SK-N-SH treated with all-trans-retinoic acid at 6 μM for 48 hours (cell line): ENCODE results near the gene B4GALT6.

Source experiments
- ATAC-seq: fragments of 200-7000 bp; cut with Tn5 transposase; 3 replicates; pipeline ENCODE4 v1.9.1; 2020; ENCODE audit warnings: mild to moderate bottlenecking, moderate library complexity
- ARNTL ChIP-seq: fragments of 450-650 bp; formaldehyde crosslinking; IDR thresholded peaks from 2 replicates; pipeline ENCODE4 v1.5.0; 2020; ENCODE audit warnings: low read depth, mild to moderate bottlenecking, moderate library complexity, borderline replicate concordance
- BACH2 ChIP-seq: fragments of 250-450 bp; sonication (Bioruptor Pico); IDR thresholded peaks from 2 replicates; pipeline ENCODE4 v1.9.0; 2021; ENCODE audit warnings: mild to moderate bottlenecking, borderline replicate concordance
- CREB5 ChIP-seq: fragments of 250-450 bp; sonication (Bioruptor Pico); IDR thresholded peaks from 2 replicates; pipeline ENCODE4 v1.5.1; 2020; ENCODE audit warnings: low read depth, mild to moderate bottlenecking, moderate library complexity
- CSDC2 ChIP-seq: fragments of 250-450 bp; sonication (Bioruptor Pico); IDR thresholded peaks from 2 replicates; pipeline ENCODE4 v1.5.0; 2020; ENCODE audit warnings: mild to moderate bottlenecking, moderate library complexity
- CSRNP3 ChIP-seq: fragments of 250-450 bp; sonication (Bioruptor Pico); IDR thresholded peaks from 2 replicates; pipeline ENCODE4 v1.5.1; 2021; ENCODE audit warnings: mild to moderate bottlenecking, moderate library complexity
- ESRRG ChIP-seq: fragments of 250-450 bp; sonication (Bioruptor Pico); IDR thresholded peaks from 2 replicates; pipeline ENCODE4 v1.6.1; 2021; ENCODE audit warnings: mild to moderate bottlenecking
- GLIS3 ChIP-seq: fragments of 250-450 bp; sonication (Bioruptor Pico); IDR thresholded peaks from 2 replicates; pipeline ENCODE4 v1.5.0; 2020; ENCODE audit warnings: mild to moderate bottlenecking, moderate library complexity
- ISL1 ChIP-seq: fragments of 250-450 bp; sonication (Bioruptor Pico); IDR thresholded peaks from 2 replicates; pipeline ENCODE4 v2.1.2; 2022; ENCODE audit warnings: mild to moderate bottlenecking, moderate library complexity
- OSR1 ChIP-seq: fragments of 250-450 bp; sonication (Bioruptor Pico); IDR thresholded peaks from 2 replicates; pipeline ENCODE4 v1.8.0; 2022; ENCODE audit warnings: moderate library complexity, mild to moderate bottlenecking, inconsistent platforms
- POU6F1 ChIP-seq: fragments of 250-450 bp; sonication (Bioruptor Pico); IDR thresholded peaks from 2 replicates; pipeline ENCODE4 v1.8.0; 2021; ENCODE audit warnings: low read depth, mild to moderate bottlenecking, moderate library complexity, borderline replicate concordance
- PPARA ChIP-seq: fragments of 250-450 bp; sonication (Bioruptor Pico); IDR thresholded peaks from 2 replicates; pipeline ENCODE4 v1.5.0; 2020; ENCODE audit warnings: mild to moderate bottlenecking, borderline replicate concordance
- RARB ChIP-seq: fragments of 250-450 bp; sonication (Bioruptor Pico); IDR thresholded peaks from 2 replicates; pipeline ENCODE4 v1.8.0; 2021; ENCODE audit warnings: mild to moderate bottlenecking, moderate library complexity
- SNAI2 ChIP-seq: fragments of 250-450 bp; sonication (Bioruptor Pico); IDR thresholded peaks from 2 replicates; pipeline ENCODE4 v1.5.0; 2020; ENCODE audit warnings: mild to moderate bottlenecking, moderate library complexity
- TCF4 ChIP-seq: fragments of 250-450 bp; sonication (Bioruptor Pico); IDR thresholded peaks from 2 replicates; pipeline ENCODE4 v1.8.0; 2021; ENCODE audit warnings: mild to moderate bottlenecking, moderate library complexity, borderline replicate concordance
- TOX ChIP-seq: fragments of 250-450 bp; sonication (Bioruptor Pico); IDR thresholded peaks from 2 replicates; pipeline ENCODE4 v1.8.0; 2021; ENCODE audit warnings: mild to moderate bottlenecking, moderate library complexity, borderline replicate concordance
- TSHZ2 ChIP-seq: fragments of 250-450 bp; sonication (Bioruptor Pico); IDR thresholded peaks from 2 replicates; pipeline ENCODE4 v1.5.0; 2020; ENCODE audit warnings: mild to moderate bottlenecking, moderate library complexity
- ZC3H10 ChIP-seq: fragments of 250-450 bp; sonication (Bioruptor Pico); IDR thresholded peaks from 2 replicates; pipeline ENCODE4 v1.5.1; 2021; ENCODE audit warnings: mild to moderate bottlenecking, moderate library complexity
- ZFP3 ChIP-seq: fragments of 250-450 bp; sonication (Bioruptor Pico); IDR thresholded peaks from 2 replicates; pipeline ENCODE4 v1.5.0; 2020; ENCODE audit warnings: mild to moderate bottlenecking, moderate library complexity
- ZFP30 ChIP-seq: fragments of 450-650 bp; formaldehyde crosslinking; IDR thresholded peaks from 2 replicates; pipeline ENCODE4 v1.5.0; 2022; ENCODE audit warnings: mild to moderate bottlenecking, moderate library complexity
- ZNF565 ChIP-seq: fragments of 450-650 bp; formaldehyde crosslinking; conservative IDR thresholded peaks from 2 replicates; pipeline ENCODE4 v1.5.0; 2020; ENCODE audit warnings: low read depth, mild to moderate bottlenecking, moderate library complexity
- ZNF70 ChIP-seq: fragments of 450-650 bp; formaldehyde crosslinking; IDR thresholded peaks from 2 replicates; pipeline ENCODE4 v1.5.0; 2020; ENCODE audit warnings: mild to moderate bottlenecking, moderate library complexity
- ZNF8 ChIP-seq: fragments of 450-650 bp; formaldehyde crosslinking; IDR thresholded peaks from 2 replicates; pipeline ENCODE4 v1.5.0; 2020; ENCODE audit warnings: mild to moderate bottlenecking, moderate library complexity

B4GALT6 gene

GRCh38 chr18:31610286-31611205 lies 73.8 kb downstream of the B4GALT6 start:
- peak; percentile 63; the same call in 2 of the 3 replicates for ATAC-seq

GRCh38 chr18:31609886-31610285 lies 74.5 kb downstream of the B4GALT6 start:
- ATAC-seq, result no peak
- TF ChIP-seq CREB5 (no peak), ZFP3 (CRISPR knock-in tag) (no peak), ZFP30 (CRISPR knock-in tag) (no peak), ZNF70 (CRISPR knock-in tag) (no peak), ZNF565 (no peak), CSDC2 (CRISPR knock-in tag) (no peak), GLIS3 (CRISPR knock-in tag) (no peak), ARNTL (CRISPR knock-in tag) (no peak), BACH2 (CRISPR knock-in tag) (no peak), RARB (no peak), ISL1 (no peak), TSHZ2 (CRISPR knock-in tag) (no peak), TOX (CRISPR knock-in tag) (no peak), PPARA (CRISPR knock-in tag) (no peak), CSRNP3 (no peak), ZC3H10 (CRISPR knock-in tag) (no peak), SNAI2 (CRISPR knock-in tag) (no peak), POU6F1 (CRISPR knock-in tag) (no peak), TCF4 (CRISPR knock-in tag) (no peak), OSR1 (CRISPR knock-in tag) (no peak)

More at GRCh38 chr18:31610286-31611205, 73.8 kb downstream of the B4GALT6 start:
- no peak for TF ChIP-seq BACH2 (CRISPR knock-in tag)
- no peak for TF ChIP-seq POU6F1 (CRISPR knock-in tag)
- TF ChIP-seq SNAI2 (CRISPR knock-in tag), result no peak
- no peak for TF ChIP-seq ZNF70 (CRISPR knock-in tag)
- TF ChIP-seq ZNF565, result no peak
- no peak for TF ChIP-seq ZNF8 (CRISPR knock-in tag)

GRCh38 chr18:31607384-31607783 lies 77.0 kb downstream of the B4GALT6 start:
- no peak for ATAC-seq
- no peak for TF ChIP-seq ESRRG (CRISPR knock-in tag)
- TF ChIP-seq TSHZ2 (CRISPR knock-in tag), result no peak
- no peak for TF ChIP-seq CSDC2 (CRISPR knock-in tag)
- no peak for TF ChIP-seq GLIS3 (CRISPR knock-in tag)
- TF ChIP-seq CREB5, result no peak
